Keratinocyte (primary cell): ENCODE results near the gene ERRFI1. TPM values are rescaled to one million over a fixed set of nuclear protein-coding genes. Genes with fewer than 3 reads are reported as not detected.

Source experiments
- DNase-seq: peaks from one replicate; pipeline ENCODE4 v3.0.0-alpha.2; 2011; ENCODE audit warnings: low read depth, missing footprints, low spot score
- FAIRE-seq: peaks from 2 replicates; lab custom pipeline; 2011; peaks lifted over from hg19 to GRCh38; lab: Jason Lieb, UNC
- H2AFZ ChIP-seq: 2 replicates; pipeline ENCODE4 v1.6.0; 2012; ENCODE audit warnings: low read length, control low read depth, inconsistent platforms; ENCODE audit not compliant: control insufficient read depth
- H3K27ac ChIP-seq: 2 replicates; pipeline ENCODE4 v1.5.1; 2011; ENCODE audit warnings: low read length; ENCODE audit not compliant: control insufficient read depth, insufficient read depth
- H3K27me3 ChIP-seq: 3 replicates; pipeline ENCODE4 v1.6.0; 2011; ENCODE audit warnings: low read length; ENCODE audit not compliant: control insufficient read depth, insufficient read depth; ENCODE audit errors: extremely low read depth
- H3K36me3 ChIP-seq, 2 experiments: 2 replicates in 1 of 2; 3 replicates in 1 of 2; pipeline ENCODE4 v1.5.1; 2011; ENCODE audit warnings: low read length in 2 of 2, mild to moderate bottlenecking in 1 of 2; ENCODE audit not compliant: control insufficient read depth in 2 of 2, insufficient read depth in 2 of 2; ENCODE audit errors: extremely low read depth in 1 of 2
- H3K4me1 ChIP-seq: 3 replicates; pipeline ENCODE4 v1.5.1; 2011; ENCODE audit warnings: low read length; ENCODE audit not compliant: control insufficient read depth, insufficient read depth; ENCODE audit errors: extremely low read depth
- H3K4me2 ChIP-seq: 3 replicates; pipeline ENCODE4 v1.6.0; 2011; ENCODE audit warnings: low read depth, low read length; ENCODE audit not compliant: control insufficient read depth, insufficient read depth; ENCODE audit errors: extremely low read depth
- H3K4me3 ChIP-seq, 3 experiments: fragments of 200-600 bp in 1 of 3; sonication (generic) in 1 of 3; 2 replicates in 2 of 3; 3 replicates in 1 of 3; pipeline ENCODE4 v1.5.1; 2011 to 2016; ENCODE audit warnings: low read length in 3 of 3, mild to moderate bottlenecking in 3 of 3, control low read depth in 2 of 3, inconsistent platforms in 1 of 3, low read depth in 1 of 3, mixed read lengths in 1 of 3, mixed run types in 1 of 3, moderate library complexity in 1 of 3; ENCODE audit not compliant: control insufficient read depth in 2 of 3, insufficient read depth in 2 of 3; ENCODE audit errors: extremely low read depth in 1 of 3
- H3K79me2 ChIP-seq: 2 replicates; pipeline ENCODE4 v1.6.0; 2012; ENCODE audit warnings: low read length; ENCODE audit not compliant: control insufficient read depth, insufficient read depth
- H3K9ac ChIP-seq: 3 replicates; pipeline ENCODE4 v1.6.0; 2011; ENCODE audit warnings: low read length; ENCODE audit not compliant: control insufficient read depth, insufficient read depth; ENCODE audit errors: extremely low read depth
- H3K9me1 ChIP-seq: 3 replicates; pipeline ENCODE4 v1.6.0; 2011; ENCODE audit warnings: low read length; ENCODE audit not compliant: control insufficient read depth, insufficient read depth; ENCODE audit errors: extremely low read depth
- H3K9me3 ChIP-seq: 2 replicates; pipeline ENCODE4 v1.5.1; 2012; ENCODE audit warnings: low read depth, low read length; ENCODE audit not compliant: control insufficient read depth
- H4K20me1 ChIP-seq: 3 replicates; pipeline ENCODE4 v1.6.0; 2011; ENCODE audit warnings: low read length; ENCODE audit not compliant: control insufficient read depth, insufficient read depth; ENCODE audit errors: extremely low read depth
- CTCF ChIP-seq, 3 experiments: IDR thresholded peaks in 1 of 3; conservative IDR thresholded peaks in 1 of 3; optimal IDR thresholded peaks in 1 of 3; 2 replicates in 2 of 3; 3 replicates in 1 of 3; pipeline versions ENCODE3 to v1.5.1; 2011; ENCODE audit warnings: low read length in 3 of 3, mild to moderate bottlenecking in 3 of 3, moderate library complexity in 2 of 3, control low read depth in 1 of 3, inconsistent platforms in 1 of 3; ENCODE audit not compliant: insufficient read depth in 2 of 3; ENCODE audit errors: extremely low read depth in 1 of 3
- EZH2 ChIP-seq: IDR thresholded peaks from one replicate; pipeline ENCODE4 v1.6.1; 2012; ENCODE audit warnings: inconsistent platforms, mild to moderate bottlenecking, low read length, moderate library complexity
- dilution Hi-C: fragments of 300-500 bp; cut with MboI; formaldehyde crosslinking; loops from one replicate; pipeline ENCODE4 v1.7.0; 2020; ENCODE audit warnings: low sequenced_read_pairs; ENCODE audit not compliant: extremely low pct_ligation_motif_present
- polyA plus RNA-seq, 5 experiments: library from polyadenylated mRNA; depleted of rRNA in 3 of 5; stranded (reverse) in 3 of 5; stranded (forward) in 1 of 5; unstranded in 1 of 5; fragments of >200 nt; gene quantifications; 1 replicate in 1 of 5; 2 replicates in 3 of 5; 3 replicates in 1 of 5; pipeline versions ENCODE4 v1.2.1 to v1.2.3, GENCODE V29; 2011 to 2012; ENCODE audit warnings: missing spikeins in 2 of 5, low read depth in 1 of 5, low replicate concordance in 1 of 5

ERRFI1 gene
- polyA plus RNA-seq, 1 donor (not counting 4 experiments of a cell fraction or from before 2014, with no cell fraction given): 130 TPM

GRCh38 chr1:7967651-7968050 lies 58.5 kb downstream of the ERRFI1 start:
- no peaks in the 10 kb centered on the region for H3K9me1 ChIP-seq
- H3K36me3 ChIP-seq: peaks cover 22 to 45% of the 10 kb centered on the region in 2 experiments
- H3K9ac ChIP-seq: no peak overlapping the region
- TF ChIP-seq CTCF (optimal IDR thresholded peaks at IDR 0.05 in 1 of 3, IDR thresholded peaks at IDR 0.05 in 1 of 3, conservative IDR thresholded peaks at IDR 0.05 in 1 of 3; ENCODE audit: extremely low read depth in 1 of 3, insufficient read depth in 2 of 3, low read length in 3 of 3): no peak
- no peak for TF ChIP-seq EZH2
- H3K27me3 ChIP-seq: no peaks in the 10 kb centered on the region
- H2AFZ ChIP-seq: no peak overlapping the region
- FAIRE-seq (no peak), DNase-seq (no peak)
- H3K4me3 ChIP-seq: no peak overlapping the region
- peaks cover 68% of the 10 kb centered on the region for H3K79me2 ChIP-seq
- no peak overlapping the region for H3K27ac ChIP-seq
- H3K4me2 ChIP-seq: no peak overlapping the region
- H3K9me3 ChIP-seq: no peaks in the 10 kb centered on the region
- dilution Hi-C loops: no loop called here
- peaks cover 3% of the 10 kb centered on the region for H4K20me1 ChIP-seq
- H3K4me1 ChIP-seq: no peaks in the 10 kb centered on the region

GRCh38 chr1:7967196-7967595 lies 58.9 kb downstream of the ERRFI1 start:
- no peak for FAIRE-seq
- H3K36me3 ChIP-seq: peaks cover 21 to 44% of the 10 kb centered on the region in 2 experiments
- H3K4me3 ChIP-seq: no peak overlapping the region
- no peaks in the 10 kb centered on the region for H3K9me1 ChIP-seq
- peaks cover 72% of the 10 kb centered on the region for H3K79me2 ChIP-seq
- no peak for DNase-seq
- no peaks in the 10 kb centered on the region for H3K9me3 ChIP-seq
- dilution Hi-C loops: no loop called here
- H3K9ac ChIP-seq: no peak overlapping the region
- no peak overlapping the region for H2AFZ ChIP-seq
- H3K4me1 ChIP-seq: no peaks in the 10 kb centered on the region
- no peak overlapping the region for H3K4me2 ChIP-seq
- TF ChIP-seq EZH2: no peak
- TF ChIP-seq CTCF (optimal IDR thresholded peaks at IDR 0.05 in 1 of 3, IDR thresholded peaks at IDR 0.05 in 1 of 3, conservative IDR thresholded peaks at IDR 0.05 in 1 of 3; ENCODE audit: extremely low read depth in 1 of 3, insufficient read depth in 2 of 3, low read length in 3 of 3): no peak
- peaks cover 3% of the 10 kb centered on the region for H4K20me1 ChIP-seq
- H3K27me3 ChIP-seq: no peaks in the 10 kb centered on the region
- no peak overlapping the region for H3K27ac ChIP-seq
